ENCODE results near the gene KIF21B. TPM values are rescaled to one million over a fixed set of nuclear protein-coding genes. Genes with fewer than 3 reads are reported as not detected.

KIF21B gene
- total and polyA plus RNA-seq, 2 donors: 7.3 to 8.2 TPM

DNA sequence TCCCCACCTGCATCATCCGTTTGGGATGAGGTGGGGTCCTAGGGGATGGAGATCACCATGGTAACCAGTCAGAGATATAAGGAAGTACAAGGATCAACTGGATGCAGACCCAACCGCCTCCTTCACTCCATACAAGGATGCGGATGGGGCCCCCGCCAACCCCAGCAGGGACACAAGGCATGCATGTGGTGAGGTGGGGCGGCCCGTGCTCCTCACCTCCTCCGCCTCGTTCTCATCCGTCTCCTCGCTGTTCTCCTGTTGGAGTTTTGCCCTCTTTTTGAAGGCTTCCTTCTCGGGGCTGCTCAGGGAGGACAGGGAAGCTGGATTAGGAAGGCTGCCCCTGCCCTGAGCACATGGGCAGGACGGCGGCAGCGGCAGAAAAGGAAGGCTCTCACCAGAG is 23.8 kb downstream of the KIF21B start:
- peaks cover 0 to 1% of the 10 kb centered on the region in 2 donors for H3K9me3 ChIP-seq (ENCODE audit: control insufficient read depth in 2 of 2, insufficient read depth in 1 of 2, low read length in 1 of 2)
- WGBS: 97% methylated on average over 14 of the region's 14 CpGs
- no peaks in the 10 kb centered on the region for H3K27me3 ChIP-seq (ENCODE audit: control insufficient read depth in 2 of 2, insufficient read depth in 1 of 2, low read length in 1 of 2)
- H3K36me3 ChIP-seq (ENCODE audit: control insufficient read depth in 2 of 2, insufficient read depth in 2 of 2, low read length in 1 of 2): peaks cover 79 to 82% of the 10 kb centered on the region in 2 donors
- H3K4me3 ChIP-seq (ENCODE audit: low read length in 2 of 2): no peak overlapping the region
- no peak for DNase-seq (ENCODE audit: low read depth in 6 of 9, low spot score in 9 of 9)
- H3K27ac ChIP-seq (ENCODE audit: low read depth in 1 of 2, low read length in 1 of 2): no peak overlapping the region
- H3K4me1 ChIP-seq (ENCODE audit: control insufficient read depth in 2 of 2, insufficient read depth in 2 of 2, low read length in 2 of 2): no peaks in the 10 kb centered on the region

- whole genome bisulfite sequencing: 93% methylated on average over 16 of the region's 16 CpGs
- H3K9me3 ChIP-seq (ENCODE audit: control insufficient read depth in 2 of 2, insufficient read depth in 1 of 2, low read length in 1 of 2): peaks cover 0 to 1% of the 10 kb centered on the region in 2 donors
- H3K27ac ChIP-seq (ENCODE audit: low read depth in 1 of 2, low read length in 1 of 2): no peak overlapping the region
- no peak overlapping the region for H3K4me3 ChIP-seq (ENCODE audit: low read length in 2 of 2)
- H3K27me3 ChIP-seq (ENCODE audit: control insufficient read depth in 2 of 2, insufficient read depth in 1 of 2, low read length in 1 of 2): no peaks in the 10 kb centered on the region
- peaks cover 77 to 80% of the 10 kb centered on the region in 2 donors for H3K36me3 ChIP-seq (ENCODE audit: control insufficient read depth in 2 of 2, insufficient read depth in 2 of 2, low read length in 1 of 2)
- DNase-seq (ENCODE audit: low read depth in 6 of 9, low spot score in 9 of 9): no peak
- no peaks in the 10 kb centered on the region for H3K4me1 ChIP-seq (ENCODE audit: control insufficient read depth in 2 of 2, insufficient read depth in 2 of 2, low read length in 2 of 2)
These were observed 25.2 kb downstream of the KIF21B start for GRCh38 chr1:200998323-200998722.

GRCh38 chr1:200992382-200993048 is 31.0 kb downstream of the KIF21B start:
- H3K36me3 ChIP-seq (ENCODE audit: control insufficient read depth in 2 of 2, insufficient read depth in 2 of 2, low read length in 1 of 2): peaks cover 91 to 93% of the 10 kb centered on the region in 2 donors
- H3K27ac ChIP-seq (ENCODE audit: low read depth in 1 of 2, low read length in 1 of 2): no peak overlapping the region
- 93% methylated on average over 4 of the region's 4 CpGs for WGBS
- H3K9me3 ChIP-seq (ENCODE audit: control insufficient read depth in 2 of 2, insufficient read depth in 1 of 2, low read length in 1 of 2): peaks cover 0 to 4% of the 10 kb centered on the region in 2 donors
- no peak for DNase-seq (ENCODE audit: low read depth in 6 of 9, low spot score in 9 of 9)
- H3K4me3 ChIP-seq (ENCODE audit: low read length in 2 of 2): no peak overlapping the region
- H3K27me3 ChIP-seq (ENCODE audit: control insufficient read depth in 2 of 2, insufficient read depth in 1 of 2, low read length in 1 of 2): no peaks in the 10 kb centered on the region
- H3K4me1 ChIP-seq (ENCODE audit: control insufficient read depth in 2 of 2, insufficient read depth in 2 of 2, low read length in 2 of 2): no peaks in the 10 kb centered on the region

DNA sequence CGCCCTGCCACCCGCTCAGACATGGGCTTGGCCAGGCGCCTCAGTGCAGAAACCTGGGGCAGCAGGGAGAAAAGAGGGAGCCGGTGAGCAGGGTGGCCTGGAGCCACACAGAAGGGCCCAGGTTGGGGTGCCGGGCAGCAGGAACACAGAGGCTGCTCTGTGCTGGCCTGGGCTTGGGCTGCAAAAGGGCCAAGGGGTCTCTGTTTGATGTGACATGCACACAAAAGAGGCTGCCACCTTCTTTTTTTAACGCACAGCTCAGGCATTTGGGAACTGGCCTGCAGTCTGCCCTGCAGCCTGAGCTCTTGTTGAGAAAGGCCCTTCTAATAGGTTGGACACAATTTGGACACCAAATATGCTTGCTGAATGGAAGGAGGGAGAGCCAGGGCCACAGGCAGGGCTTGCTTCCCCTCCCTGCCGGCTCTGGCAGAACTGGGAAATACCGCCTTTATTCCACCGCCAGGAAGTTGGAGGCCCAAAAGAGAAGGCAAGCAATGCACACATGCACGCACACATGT is 32.4 kb downstream of the KIF21B start:
- H3K4me3 ChIP-seq (ENCODE audit: low read length in 2 of 2): no peak overlapping the region
- WGBS: 95% methylated on average over 10 of the region's 10 CpGs
- peaks cover 0 to 4% of the 10 kb centered on the region in 2 donors for H3K9me3 ChIP-seq (ENCODE audit: control insufficient read depth in 2 of 2, insufficient read depth in 1 of 2, low read length in 1 of 2)
- no peaks in the 10 kb centered on the region for H3K27me3 ChIP-seq (ENCODE audit: control insufficient read depth in 2 of 2, insufficient read depth in 1 of 2, low read length in 1 of 2)
- H3K36me3 ChIP-seq (ENCODE audit: control insufficient read depth in 2 of 2, insufficient read depth in 2 of 2, low read length in 1 of 2): peaks cover 95 to 96% of the 10 kb centered on the region in 2 donors
- H3K27ac ChIP-seq (ENCODE audit: low read depth in 1 of 2, low read length in 1 of 2): no peak overlapping the region
- H3K4me1 ChIP-seq (ENCODE audit: control insufficient read depth in 2 of 2, insufficient read depth in 2 of 2, low read length in 2 of 2): no peaks in the 10 kb centered on the region
- no peak for DNase-seq (ENCODE audit: low read depth in 6 of 9, low spot score in 9 of 9)

GRCh38 chr1:200990114-200990513 is 33.4 kb downstream of the KIF21B start:
- peaks cover 88 to 89% of the 10 kb centered on the region in 2 donors for H3K36me3 ChIP-seq (ENCODE audit: control insufficient read depth in 2 of 2, insufficient read depth in 2 of 2, low read length in 1 of 2)
- peaks cover 0 to 4% of the 10 kb centered on the region in 2 donors for H3K9me3 ChIP-seq (ENCODE audit: control insufficient read depth in 2 of 2, insufficient read depth in 1 of 2, low read length in 1 of 2)
- H3K27me3 ChIP-seq (ENCODE audit: control insufficient read depth in 2 of 2, insufficient read depth in 1 of 2, low read length in 1 of 2): no peaks in the 10 kb centered on the region
- no peak for DNase-seq (ENCODE audit: low read depth in 6 of 9, low spot score in 9 of 9)
- H3K4me1 ChIP-seq (ENCODE audit: control insufficient read depth in 2 of 2, insufficient read depth in 2 of 2, low read length in 2 of 2): no peaks in the 10 kb centered on the region
- H3K4me3 ChIP-seq (ENCODE audit: low read length in 2 of 2): no peak overlapping the region
- WGBS: 98% methylated on average over 9 of the region's 9 CpGs
- H3K27ac ChIP-seq (ENCODE audit: low read depth in 1 of 2, low read length in 1 of 2): no peak overlapping the region

DNA sequence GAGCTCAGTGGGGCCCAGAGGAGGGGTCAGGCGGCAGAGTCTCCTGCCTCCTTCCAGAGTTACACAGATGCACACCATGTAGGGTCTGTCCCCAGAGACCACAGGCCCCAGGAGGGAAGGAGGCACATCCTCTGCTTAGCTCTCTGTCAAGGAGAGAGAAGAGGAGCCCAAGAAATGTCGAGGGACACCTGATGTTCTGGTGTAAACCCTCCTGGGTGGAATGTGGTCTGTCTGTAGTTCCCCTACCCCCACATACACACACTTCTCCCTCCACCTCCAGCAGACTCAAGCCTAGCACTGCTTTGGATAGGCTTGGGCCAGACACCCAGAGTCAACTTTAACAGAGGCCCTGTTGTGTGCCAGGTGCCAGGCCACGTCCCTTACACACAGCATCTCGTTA is 34.2 kb downstream of the KIF21B start:
- Histone ChIP-seq H3K4me3 (ENCODE audit: low read length in 2 of 2) (no peak overlapping the region), H3K27ac (ENCODE audit: low read depth in 1 of 2, low read length in 1 of 2) (no peak overlapping the region), H3K9me3 (ENCODE audit: control insufficient read depth in 2 of 2, insufficient read depth in 1 of 2, low read length in 1 of 2) (peaks cover 0 to 4% of the 10 kb centered on the region in 2 donors), H3K27me3 (ENCODE audit: control insufficient read depth in 2 of 2, insufficient read depth in 1 of 2, low read length in 1 of 2) (no peaks in the 10 kb centered on the region), H3K4me1 (ENCODE audit: control insufficient read depth in 2 of 2, insufficient read depth in 2 of 2, low read length in 2 of 2) (no peaks in the 10 kb centered on the region), H3K36me3 (ENCODE audit: control insufficient read depth in 2 of 2, insufficient read depth in 2 of 2, low read length in 1 of 2) (peaks cover 87 to 89% of the 10 kb centered on the region in 2 donors)
- DNase-seq (ENCODE audit: low read depth in 6 of 9, low spot score in 9 of 9): no peak
- over 99% methylated on average over 4 of the region's 4 CpGs for WGBS

DNA sequence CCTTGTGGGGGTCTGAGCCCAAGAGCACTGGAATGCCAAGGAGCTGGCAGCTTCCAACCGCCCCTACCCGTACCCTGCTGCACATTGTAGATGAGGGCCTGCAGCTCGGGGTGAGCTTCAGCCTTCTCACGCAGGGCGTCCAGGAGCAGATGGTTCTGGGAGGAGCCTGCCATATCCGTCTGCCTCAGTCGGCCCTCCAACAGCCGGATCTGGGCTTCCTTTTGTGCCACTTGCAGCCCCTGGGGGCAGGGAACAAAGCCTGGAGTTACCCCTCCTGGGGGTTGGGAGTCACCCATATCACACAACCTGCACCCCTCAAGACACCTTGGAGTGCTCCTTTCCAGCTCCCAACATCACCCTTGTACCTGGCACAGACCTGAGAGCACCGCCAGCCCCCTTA is 34.8 kb downstream of the KIF21B start:
- WGBS: 98% methylated on average over 9 of the region's 9 CpGs
- Histone ChIP-seq H3K9me3 (ENCODE audit: control insufficient read depth in 2 of 2, insufficient read depth in 1 of 2, low read length in 1 of 2) (peaks cover 0 to 4% of the 10 kb centered on the region in 2 donors), H3K4me1 (ENCODE audit: control insufficient read depth in 2 of 2, insufficient read depth in 2 of 2, low read length in 2 of 2) (no peaks in the 10 kb centered on the region), H3K27ac (ENCODE audit: low read depth in 1 of 2, low read length in 1 of 2) (no peak overlapping the region), H3K36me3 (ENCODE audit: control insufficient read depth in 2 of 2, insufficient read depth in 2 of 2, low read length in 1 of 2) (peaks cover 85 to 90% of the 10 kb centered on the region in 2 donors), H3K27me3 (ENCODE audit: control insufficient read depth in 2 of 2, insufficient read depth in 1 of 2, low read length in 1 of 2) (no peaks in the 10 kb centered on the region), H3K4me3 (ENCODE audit: low read length in 2 of 2) (no peak overlapping the region)
- no peak for DNase-seq (ENCODE audit: low read depth in 6 of 9, low spot score in 9 of 9)

GRCh38 chr1:200985481-200985880 is 38.0 kb downstream of the KIF21B start:
- WGBS: 100% methylated on average over 1 of the region's 1 CpG
- H3K4me1 ChIP-seq (ENCODE audit: control insufficient read depth in 2 of 2, insufficient read depth in 2 of 2, low read length in 2 of 2): no peaks in the 10 kb centered on the region

GRCh38 chr1:200983035-200983561 is 40.4 kb downstream of the KIF21B start:
- peaks cover 3 to 5% of the 10 kb centered on the region in 2 donors for H3K9me3 ChIP-seq (ENCODE audit: control insufficient read depth in 2 of 2, insufficient read depth in 1 of 2, low read length in 1 of 2)
- H3K27ac ChIP-seq (ENCODE audit: low read depth in 1 of 2, low read length in 1 of 2): no peak overlapping the region
- WGBS: 97% methylated on average over 12 of the region's 12 CpGs
- peaks cover 78 to 90% of the 10 kb centered on the region in 2 donors for H3K36me3 ChIP-seq (ENCODE audit: control insufficient read depth in 2 of 2, insufficient read depth in 2 of 2, low read length in 1 of 2)
- no peaks in the 10 kb centered on the region for H3K27me3 ChIP-seq (ENCODE audit: control insufficient read depth in 2 of 2, insufficient read depth in 1 of 2, low read length in 1 of 2)
- H3K4me3 ChIP-seq (ENCODE audit: low read length in 2 of 2): no peak overlapping the region
- no peaks in the 10 kb centered on the region for H3K4me1 ChIP-seq (ENCODE audit: control insufficient read depth in 2 of 2, insufficient read depth in 2 of 2, low read length in 2 of 2)
- DNase-seq (ENCODE audit: low read depth in 6 of 9, low spot score in 9 of 9): no peak

More at GRCh38 chr1:200985481-200985880, 38.0 kb downstream of the KIF21B start:
- Histone ChIP-seq H3K27ac (ENCODE audit: low read depth in 1 of 2, low read length in 1 of 2) (no peak overlapping the region), H3K9me3 (ENCODE audit: control insufficient read depth in 2 of 2, insufficient read depth in 1 of 2, low read length in 1 of 2) (peaks cover 2 to 4% of the 10 kb centered on the region in 2 donors), H3K4me3 (ENCODE audit: low read length in 2 of 2) (no peak overlapping the region), H3K27me3 (ENCODE audit: control insufficient read depth in 2 of 2, insufficient read depth in 1 of 2, low read length in 1 of 2) (no peaks in the 10 kb centered on the region), H3K36me3 (ENCODE audit: control insufficient read depth in 2 of 2, insufficient read depth in 2 of 2, low read length in 1 of 2) (peaks cover 79 to 92% of the 10 kb centered on the region in 2 donors)
- DNase-seq (ENCODE audit: low read depth in 6 of 9, low spot score in 9 of 9): no peak
